OCI-LY3 (cell line): ENCODE results near the gene CELA1.

Source experiments
- H2AFZ ChIP-seq: fragments of 200-600, 300-600 bp; shearing (Covaris generic); 2 replicates; pipeline ENCODE4 v1.6.0; 2014; ENCODE audit warnings: antibody characterized with exemption, low read depth, low read length
- H3K27ac ChIP-seq: fragments of 200-600, 300-600 bp; sonication (generic); 2 replicates; pipeline ENCODE4 v1.5.1; 2014; ENCODE audit warnings: mild to moderate bottlenecking, low read length, moderate library complexity, mixed read lengths
- H3K27me3 ChIP-seq: fragments of 200-600, 300-600 bp; sonication (generic); 2 replicates; pipeline ENCODE4 v1.6.1; 2014; ENCODE audit warnings: low read depth, low read length, mixed read lengths
- H3K36me3 ChIP-seq: fragments of 200-600, 300-600 bp; sonication (generic); replicated peaks from 2 replicates; pipeline ENCODE3; 2014; ENCODE audit warnings: low read depth, low read length, mixed read lengths
- H3K4me1 ChIP-seq: fragments of 300-600, 200-600 bp; sonication (generic); 2 replicates; pipeline ENCODE4 v1.6.1; 2014; ENCODE audit warnings: low read length, mixed read lengths
- H3K4me2 ChIP-seq: fragments of 200-600, 300-600 bp; sonication (generic); 2 replicates; pipeline ENCODE4 v1.6.1; 2014; ENCODE audit warnings: low read length, mixed read lengths
- H3K4me3 ChIP-seq: fragments of 300-600, 200-600 bp; sonication (generic); 2 replicates; pipeline ENCODE4 v1.5.1; 2014; ENCODE audit warnings: antibody characterized with exemption, mild to moderate bottlenecking, low read length, moderate library complexity
- H3K79me2 ChIP-seq: fragments of 300-600, 200-600 bp; shearing (Covaris generic); 2 replicates; pipeline ENCODE4 v1.6.1; 2014; ENCODE audit warnings: mild to moderate bottlenecking, low read length, mixed read lengths
- H3K9ac ChIP-seq: fragments of 300-600, 200-600 bp; shearing (Covaris generic); 2 replicates; pipeline ENCODE4 v1.6.0; 2014; ENCODE audit warnings: mild to moderate bottlenecking, low read length, moderate library complexity
- H3K9me3 ChIP-seq: fragments of 200-600, 300-600 bp; shearing (Covaris generic); 2 replicates; pipeline ENCODE4 v1.6.1; 2014; ENCODE audit warnings: low read length, mixed read lengths; ENCODE audit not compliant: insufficient read depth
- H4K20me1 ChIP-seq: fragments of 200-600, 300-600 bp; sonication (generic); 2 replicates; pipeline ENCODE4 v1.6.1; 2016; ENCODE audit warnings: low read length, mixed read lengths; ENCODE audit not compliant: insufficient read depth
- EZH2phosphoT487 ChIP-seq: fragments of 200-600 bp; shearing (Covaris generic); IDR thresholded peaks from 2 replicates; pipeline ENCODE4 v1.6.1; 2018; ENCODE audit warnings: antibody characterized with exemption, mixed run types, low read depth
- TF ChIP-seq, protein P1 (sequence below): fragments of 200-600, 300-600 bp; sonication (generic); IDR thresholded peaks from 2 replicates; pipeline ENCODE4 v1.5.1; 2014; ENCODE audit warnings: antibody characterized with exemption, low read length, low read depth

Gene CELA1

DNA sequence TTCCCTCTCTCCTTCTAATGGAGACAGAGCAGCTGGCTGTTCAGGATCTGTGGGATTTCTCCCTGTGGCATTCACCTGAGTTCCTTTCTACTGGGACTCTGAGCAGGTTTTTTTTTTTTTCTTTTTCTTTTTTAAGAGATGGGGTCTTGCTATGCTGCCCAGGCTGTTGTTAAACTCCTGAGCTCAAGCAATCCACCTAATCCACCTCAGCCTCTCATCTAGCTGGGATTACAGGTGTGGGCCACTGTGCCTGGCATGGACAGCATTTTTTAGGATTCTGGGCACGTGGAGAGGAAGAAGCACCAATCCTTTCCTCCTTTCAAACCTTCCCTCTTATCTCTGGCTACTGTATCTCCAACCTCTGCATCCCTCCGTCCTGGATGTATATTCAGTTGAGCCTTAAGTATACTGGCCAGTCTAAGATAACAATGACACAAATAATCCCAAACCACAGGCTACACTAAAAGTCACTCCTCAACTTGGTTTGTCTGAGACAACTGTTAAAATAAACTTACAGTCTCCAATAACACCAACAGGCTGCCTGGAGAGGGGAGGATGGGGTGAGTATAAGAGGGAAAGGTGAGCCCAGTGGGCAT, 16.4 kb upstream of the CELA1 start:
- H3K27ac ChIP-seq: no peak overlapping the region
- H4K20me1 ChIP-seq: no peaks in the 10 kb centered on the region
- H3K9me3 ChIP-seq: no peaks in the 10 kb centered on the region
- no peak overlapping the region for H3K4me2 ChIP-seq
- H3K4me3 ChIP-seq: no peak overlapping the region
- no peaks in the 10 kb centered on the region for H3K79me2 ChIP-seq
- H2AFZ ChIP-seq: no peak overlapping the region
- TF ChIP-seq, protein P1, sequence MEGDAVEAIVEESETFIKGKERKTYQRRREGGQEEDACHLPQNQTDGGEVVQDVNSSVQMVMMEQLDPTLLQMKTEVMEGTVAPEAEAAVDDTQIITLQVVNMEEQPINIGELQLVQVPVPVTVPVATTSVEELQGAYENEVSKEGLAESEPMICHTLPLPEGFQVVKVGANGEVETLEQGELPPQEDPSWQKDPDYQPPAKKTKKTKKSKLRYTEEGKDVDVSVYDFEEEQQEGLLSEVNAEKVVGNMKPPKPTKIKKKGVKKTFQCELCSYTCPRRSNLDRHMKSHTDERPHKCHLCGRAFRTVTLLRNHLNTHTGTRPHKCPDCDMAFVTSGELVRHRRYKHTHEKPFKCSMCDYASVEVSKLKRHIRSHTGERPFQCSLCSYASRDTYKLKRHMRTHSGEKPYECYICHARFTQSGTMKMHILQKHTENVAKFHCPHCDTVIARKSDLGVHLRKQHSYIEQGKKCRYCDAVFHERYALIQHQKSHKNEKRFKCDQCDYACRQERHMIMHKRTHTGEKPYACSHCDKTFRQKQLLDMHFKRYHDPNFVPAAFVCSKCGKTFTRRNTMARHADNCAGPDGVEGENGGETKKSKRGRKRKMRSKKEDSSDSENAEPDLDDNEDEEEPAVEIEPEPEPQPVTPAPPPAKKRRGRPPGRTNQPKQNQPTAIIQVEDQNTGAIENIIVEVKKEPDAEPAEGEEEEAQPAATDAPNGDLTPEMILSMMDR: no peak
- TF ChIP-seq EZH2phosphoT487: no peak
- peaks cover 39% of the 10 kb centered on the region for H3K4me1 ChIP-seq
- H3K9ac ChIP-seq: no peak overlapping the region
- peaks cover 74% of the 10 kb centered on the region for H3K36me3 ChIP-seq
- no peaks in the 10 kb centered on the region for H3K27me3 ChIP-seq

DNA sequence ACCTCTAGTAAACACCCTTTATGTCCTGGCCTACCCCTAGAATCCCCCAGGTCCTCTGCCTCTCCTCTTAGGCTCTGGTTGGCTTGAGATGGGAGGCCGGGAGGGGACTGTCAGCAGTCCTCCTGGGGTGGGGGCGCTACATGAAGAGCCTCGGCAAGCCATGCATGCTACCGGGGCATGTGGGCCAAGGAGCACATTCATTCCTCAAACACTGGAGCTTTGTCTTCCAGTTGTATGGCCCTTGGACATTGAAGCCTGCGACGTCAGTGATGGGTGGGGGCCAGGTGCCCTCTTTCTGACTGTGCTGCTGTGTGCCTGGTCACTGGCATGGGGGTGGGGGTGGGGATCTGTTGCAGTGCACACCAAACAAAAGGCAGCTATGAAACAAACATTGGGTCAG, 15.8 kb upstream of the CELA1 start:
- TF ChIP-seq, protein P1: no peak
- TF ChIP-seq EZH2phosphoT487: no peak
- no peak overlapping the region for H3K4me2 ChIP-seq
- no peak overlapping the region for H3K4me3 ChIP-seq
- no peak overlapping the region for H3K27ac ChIP-seq
- no peaks in the 10 kb centered on the region for H3K9me3 ChIP-seq
- no peaks in the 10 kb centered on the region for H3K79me2 ChIP-seq
- no peaks in the 10 kb centered on the region for H3K27me3 ChIP-seq
- no peak overlapping the region for H2AFZ ChIP-seq
- H3K36me3 ChIP-seq: peaks cover 68% of the 10 kb centered on the region
- no peaks in the 10 kb centered on the region for H4K20me1 ChIP-seq
- peaks cover 39% of the 10 kb centered on the region for H3K4me1 ChIP-seq
- no peak overlapping the region for H3K9ac ChIP-seq

DNA sequence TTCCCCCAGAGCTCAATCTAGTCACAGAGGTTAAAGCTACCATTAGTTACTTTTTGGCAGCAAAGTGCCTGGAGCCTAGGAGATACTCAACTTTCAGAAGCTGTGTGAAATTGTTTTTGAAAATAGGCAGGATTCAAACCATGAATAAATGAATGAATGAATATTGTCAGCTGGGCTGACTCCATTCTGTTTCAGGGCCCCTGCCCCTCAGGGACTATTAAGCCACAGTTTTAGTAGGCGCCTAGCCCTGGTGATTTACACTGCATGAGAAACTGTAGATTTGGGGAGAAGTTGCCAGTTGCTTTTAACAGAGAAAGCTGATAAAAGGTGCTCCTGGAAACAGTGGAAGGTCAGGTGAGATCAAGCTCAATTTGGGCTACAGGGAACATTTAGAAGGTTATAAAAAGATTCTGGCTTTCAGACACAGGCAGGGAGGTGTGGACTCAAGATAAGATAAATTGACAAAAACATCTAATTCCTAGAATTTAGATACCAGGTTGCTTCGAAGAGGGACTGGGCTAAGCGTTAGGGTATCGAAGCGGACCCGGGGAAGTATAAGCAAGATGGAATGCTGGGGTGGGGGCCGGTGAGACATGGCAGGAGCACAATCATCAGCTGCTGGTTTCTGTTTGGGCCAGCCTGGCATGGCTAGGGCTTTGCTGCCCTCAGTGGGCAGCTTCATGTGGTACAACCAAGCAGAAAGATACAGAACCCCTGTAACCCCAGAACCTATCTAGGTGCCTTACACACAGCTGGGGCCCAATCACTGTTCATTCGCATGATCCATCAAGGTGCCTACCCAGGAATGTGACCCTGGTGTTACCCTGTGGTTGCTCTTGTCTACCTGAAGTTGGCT, 14.9 kb upstream of the CELA1 start:
- Histone ChIP-seq H3K4me2 (no peak overlapping the region), H4K20me1 (no peaks in the 10 kb centered on the region), H3K36me3 (peaks cover 72% of the 10 kb centered on the region), H3K9ac (no peak overlapping the region), H3K9me3 (no peaks in the 10 kb centered on the region), H3K79me2 (no peaks in the 10 kb centered on the region), H3K27ac (no peak overlapping the region), H3K4me1 (peaks cover 48% of the 10 kb centered on the region), H2AFZ (no peak overlapping the region), H3K4me3 (no peak overlapping the region), H3K27me3 (no peaks in the 10 kb centered on the region)
- TF ChIP-seq EZH2phosphoT487: no peak
- TF ChIP-seq, protein P1: no peak

DNA sequence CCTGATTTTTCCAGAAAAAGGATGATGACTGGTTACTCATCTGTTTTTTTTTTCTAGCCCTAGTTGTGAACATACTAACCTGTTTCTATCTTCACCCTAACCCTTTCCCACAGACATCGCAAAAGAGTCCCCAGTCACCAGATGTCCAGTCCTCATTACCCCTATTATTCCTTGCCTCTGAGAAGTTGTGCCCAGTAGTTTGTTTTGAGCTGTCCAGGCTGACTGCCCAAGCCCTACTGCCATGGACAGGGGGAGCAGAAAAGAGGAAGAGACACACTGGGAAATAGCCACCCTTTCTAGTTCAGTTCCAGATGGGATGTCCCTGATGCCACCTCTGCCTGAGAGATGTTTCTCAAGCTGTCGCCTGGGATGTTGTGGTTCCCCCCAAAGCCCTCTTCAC, 13.8 kb upstream of the CELA1 start:
- H3K27me3 ChIP-seq: no peaks in the 10 kb centered on the region
- H3K4me1 ChIP-seq: peaks cover 53% of the 10 kb centered on the region
- peaks cover 75% of the 10 kb centered on the region for H3K36me3 ChIP-seq
- H4K20me1 ChIP-seq: no peaks in the 10 kb centered on the region
- TF ChIP-seq, protein P1: no peak
- no peak for TF ChIP-seq EZH2phosphoT487
- H3K9ac ChIP-seq: no peak overlapping the region
- H3K9me3 ChIP-seq: no peaks in the 10 kb centered on the region
- H3K79me2 ChIP-seq: no peaks in the 10 kb centered on the region
- no peak overlapping the region for H3K4me2 ChIP-seq
- no peak overlapping the region for H3K4me3 ChIP-seq
- no peak overlapping the region for H3K27ac ChIP-seq
- no peak overlapping the region for H2AFZ ChIP-seq
